Prostate gland (tissue), 2 donors: ENCODE results near the gene REPIN1.

Experiments used
- POLR2A ChIP-seq: fragments of 450-650 bp; IDR thresholded peaks from one replicate; pipeline ENCODE4 v1.6.1; 2016; ENCODE audit warnings: antibody characterized with exemption, mild to moderate bottlenecking
- TF ChIP-seq, protein P1 (sequence below), 4 experiments: fragments of 200-600 bp in 2 of 4; fragments of 450-650 bp in 2 of 4; sonication (generic) in 2 of 4; IDR thresholded peaks; 1 replicate in 3 of 4; 2 replicates in 1 of 4; pipeline ENCODE4 v1.5.1; 2016 to 2019; ENCODE audit warnings: antibody characterized with exemption in 4 of 4, mild to moderate bottlenecking in 2 of 4, moderate library complexity in 2 of 4

DNA sequence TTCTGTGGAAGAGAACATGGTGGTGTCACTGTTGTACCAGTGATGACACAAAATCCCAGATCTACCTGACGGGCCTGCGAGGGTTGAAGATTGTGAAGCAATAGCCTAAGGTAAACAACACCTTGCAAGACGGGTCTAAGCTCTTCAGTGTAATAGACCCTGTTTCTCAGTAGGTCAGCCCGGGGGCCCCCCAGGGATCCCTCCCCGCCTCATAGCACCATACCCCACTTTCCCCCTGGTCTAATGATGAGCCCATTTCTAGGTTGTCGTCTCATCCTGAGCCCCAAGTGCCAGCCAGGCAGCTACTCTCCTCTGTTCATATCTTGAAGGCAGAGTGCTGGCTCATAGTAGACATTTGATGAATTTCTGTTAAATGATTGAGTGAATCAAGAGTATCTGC, 42.7 kb upstream of the REPIN1 start:
- TF ChIP-seq POLR2A: no peak
- TF ChIP-seq, protein P1, sequence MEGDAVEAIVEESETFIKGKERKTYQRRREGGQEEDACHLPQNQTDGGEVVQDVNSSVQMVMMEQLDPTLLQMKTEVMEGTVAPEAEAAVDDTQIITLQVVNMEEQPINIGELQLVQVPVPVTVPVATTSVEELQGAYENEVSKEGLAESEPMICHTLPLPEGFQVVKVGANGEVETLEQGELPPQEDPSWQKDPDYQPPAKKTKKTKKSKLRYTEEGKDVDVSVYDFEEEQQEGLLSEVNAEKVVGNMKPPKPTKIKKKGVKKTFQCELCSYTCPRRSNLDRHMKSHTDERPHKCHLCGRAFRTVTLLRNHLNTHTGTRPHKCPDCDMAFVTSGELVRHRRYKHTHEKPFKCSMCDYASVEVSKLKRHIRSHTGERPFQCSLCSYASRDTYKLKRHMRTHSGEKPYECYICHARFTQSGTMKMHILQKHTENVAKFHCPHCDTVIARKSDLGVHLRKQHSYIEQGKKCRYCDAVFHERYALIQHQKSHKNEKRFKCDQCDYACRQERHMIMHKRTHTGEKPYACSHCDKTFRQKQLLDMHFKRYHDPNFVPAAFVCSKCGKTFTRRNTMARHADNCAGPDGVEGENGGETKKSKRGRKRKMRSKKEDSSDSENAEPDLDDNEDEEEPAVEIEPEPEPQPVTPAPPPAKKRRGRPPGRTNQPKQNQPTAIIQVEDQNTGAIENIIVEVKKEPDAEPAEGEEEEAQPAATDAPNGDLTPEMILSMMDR (IDR thresholded peaks at IDR 0.05): no peak
